Osteoblast (primary cell): ENCODE results near the gene CACHD1. TPM values are rescaled to one million over a fixed set of nuclear protein-coding genes. Genes with fewer than 3 reads are reported as not detected.
A peak's percentile ranks its signal among the peaks of the same experiment; 100 is the strongest.

Experiments used
- DNase-seq: peaks from one replicate; pipeline ENCODE4 v3.0.0; 2011; ENCODE audit warnings: low spot score, mixed read lengths; ENCODE audit not compliant: insufficient read length; ENCODE audit errors: missing footprints
- H2AFZ ChIP-seq: 2 replicates; pipeline ENCODE4 v1.6.0; 2011; ENCODE audit warnings: mild to moderate bottlenecking, low read length
- H3K27ac ChIP-seq: 2 replicates; pipeline ENCODE4 v1.5.1; 2011; ENCODE audit warnings: mild to moderate bottlenecking, low read depth, low read length, moderate library complexity
- H3K27me3 ChIP-seq: 2 replicates; pipeline ENCODE4 v1.6.0; 2012; ENCODE audit warnings: mild to moderate bottlenecking, control low read depth, inconsistent platforms, low read length, moderate library complexity; ENCODE audit not compliant: insufficient read depth
- H3K36me3 ChIP-seq: 2 replicates; pipeline ENCODE4 v1.5.1; 2011; ENCODE audit warnings: mild to moderate bottlenecking, low read length, control low read depth, moderate library complexity; ENCODE audit not compliant: insufficient read depth
- H3K4me1 ChIP-seq: 2 replicates; pipeline ENCODE4 v1.5.1; 2011; ENCODE audit warnings: mild to moderate bottlenecking, low read length, control low read depth, moderate library complexity; ENCODE audit not compliant: insufficient read depth
- H3K4me2 ChIP-seq: 2 replicates; pipeline ENCODE4 v1.6.0; 2011; ENCODE audit warnings: mild to moderate bottlenecking, low read length; ENCODE audit not compliant: insufficient read depth
- H3K4me3 ChIP-seq: fragments of 200-600 bp; sonication (generic); 3 replicates; pipeline ENCODE4 v1.5.1; 2012; ENCODE audit warnings: mild to moderate bottlenecking, low read length, inconsistent platforms; ENCODE audit not compliant: insufficient read depth
- H3K79me2 ChIP-seq: 2 replicates; pipeline ENCODE4 v1.6.0; 2012; ENCODE audit warnings: mild to moderate bottlenecking, low read length, control low read depth, inconsistent platforms; ENCODE audit not compliant: insufficient read depth
- H3K9me3 ChIP-seq: 2 replicates; pipeline ENCODE4 v1.5.1; 2011; ENCODE audit warnings: low read depth, low read length, control low read depth
- H4K20me1 ChIP-seq: 2 replicates; pipeline ENCODE4 v1.6.0; 2012; ENCODE audit warnings: mild to moderate bottlenecking, low read length, control low read depth; ENCODE audit not compliant: insufficient read depth
- CTCF ChIP-seq: IDR thresholded peaks from 2 replicates; pipeline ENCODE4 v1.5.1; 2011; ENCODE audit warnings: mild to moderate bottlenecking, low read depth, low read length, moderate library complexity; ENCODE audit errors: extremely low read depth
- total RNA-seq: library from RNA; depleted of rRNA; stranded (reverse); fragments of >200 nt; gene quantifications from 2 replicates; pipeline ENCODE4 v1.2.3, GENCODE V29; 2012

The CACHD1 gene
- 5.1 and 6.8 TPM in 2 replicates for total RNA-seq

GRCh38 chr1:64469977-64470664 lies at the start of gene CACHD1:
Gene CACHD1 (plus strand): TSS chr1:64470129. CDS start chr1:64470745, 616 bp downstream.
- DNase-seq = peak; percentile 98
- TF ChIP-seq CTCF = peak; percentile 9
- H2AFZ ChIP-seq = peak within 1 kb of the TSS; percentile 88
- H3K27me3 ChIP-seq = peaks cover 29% of the 10 kb centered on the region
- peaks cover 4% of the 10 kb centered on the region for H3K79me2 ChIP-seq
- peak within 1 kb of the TSS; percentile 89 for H3K4me2 ChIP-seq
- H3K4me3 ChIP-seq = peak within 1 kb of the TSS; percentile 83
- H3K9me3 ChIP-seq = no peaks in the 10 kb centered on the region
- peaks cover 3% of the 10 kb centered on the region for H4K20me1 ChIP-seq
- H3K36me3 ChIP-seq = no peaks in the 10 kb centered on the region
- H3K4me1 ChIP-seq = no peaks in the 10 kb centered on the region
- no peak within 1 kb of the TSS for H3K27ac ChIP-seq

- Histone ChIP-seq H3K9me3 (no peaks in the 10 kb centered on the region), H3K4me1 (no peaks in the 10 kb centered on the region), H3K79me2 (no peaks in the 10 kb centered on the region), H3K27me3 (no peaks in the 10 kb centered on the region), H3K4me2 (no peak overlapping the region), H4K20me1 (no peaks in the 10 kb centered on the region), H3K4me3 (no peak overlapping the region), H3K27ac (no peak overlapping the region), H3K36me3 (no peaks in the 10 kb centered on the region), H2AFZ (no peak overlapping the region)
- DNase-seq = no peak
- no peak for TF ChIP-seq CTCF
Observed at GRCh38 chr1:64421377-64421776, 48.6 kb upstream of the CACHD1 start.

GRCh38 chr1:64423526-64423925 lies 46.4 kb upstream of the CACHD1 start:
- H3K4me2 ChIP-seq = no peak overlapping the region
- H3K4me1 ChIP-seq = no peaks in the 10 kb centered on the region
- no peak overlapping the region for H3K4me3 ChIP-seq
- H3K36me3 ChIP-seq = no peaks in the 10 kb centered on the region
- DNase-seq = no peak
- H3K9me3 ChIP-seq = no peaks in the 10 kb centered on the region
- no peak overlapping the region for H2AFZ ChIP-seq
- no peaks in the 10 kb centered on the region for H3K79me2 ChIP-seq
- no peaks in the 10 kb centered on the region for H3K27me3 ChIP-seq
- no peak for TF ChIP-seq CTCF
- no peak overlapping the region for H3K27ac ChIP-seq
- no peaks in the 10 kb centered on the region for H4K20me1 ChIP-seq

- no peaks in the 10 kb centered on the region for H4K20me1 ChIP-seq
- H3K79me2 ChIP-seq = no peaks in the 10 kb centered on the region
- no peak overlapping the region for H2AFZ ChIP-seq
- no peaks in the 10 kb centered on the region for H3K36me3 ChIP-seq
- no peak for TF ChIP-seq CTCF
- H3K4me2 ChIP-seq = no peak overlapping the region
- no peaks in the 10 kb centered on the region for H3K27me3 ChIP-seq
- H3K27ac ChIP-seq = no peak overlapping the region
- no peak for DNase-seq
- H3K4me3 ChIP-seq = no peak overlapping the region
- no peaks in the 10 kb centered on the region for H3K4me1 ChIP-seq
- H3K9me3 ChIP-seq = no peaks in the 10 kb centered on the region
Observed at GRCh38 chr1:64424412-64424811, 45.5 kb upstream of the CACHD1 start.
